Ovary (tissue), 1 donor: ENCODE measurements around the gene MYCL.

Source experiments
- EP300 ChIP-seq: sonication (generic); formaldehyde crosslinking; IDR thresholded peaks from one replicate; pipeline ENCODE4 v1.6.1; 2017; ENCODE audit warnings: antibody characterized with exemption
- POLR2A ChIP-seq: fragments of 450-650 bp; IDR thresholded peaks from one replicate; pipeline ENCODE4 v1.6.1; 2017; ENCODE audit warnings: antibody characterized with exemption, mild to moderate bottlenecking, moderate library complexity

DNA sequence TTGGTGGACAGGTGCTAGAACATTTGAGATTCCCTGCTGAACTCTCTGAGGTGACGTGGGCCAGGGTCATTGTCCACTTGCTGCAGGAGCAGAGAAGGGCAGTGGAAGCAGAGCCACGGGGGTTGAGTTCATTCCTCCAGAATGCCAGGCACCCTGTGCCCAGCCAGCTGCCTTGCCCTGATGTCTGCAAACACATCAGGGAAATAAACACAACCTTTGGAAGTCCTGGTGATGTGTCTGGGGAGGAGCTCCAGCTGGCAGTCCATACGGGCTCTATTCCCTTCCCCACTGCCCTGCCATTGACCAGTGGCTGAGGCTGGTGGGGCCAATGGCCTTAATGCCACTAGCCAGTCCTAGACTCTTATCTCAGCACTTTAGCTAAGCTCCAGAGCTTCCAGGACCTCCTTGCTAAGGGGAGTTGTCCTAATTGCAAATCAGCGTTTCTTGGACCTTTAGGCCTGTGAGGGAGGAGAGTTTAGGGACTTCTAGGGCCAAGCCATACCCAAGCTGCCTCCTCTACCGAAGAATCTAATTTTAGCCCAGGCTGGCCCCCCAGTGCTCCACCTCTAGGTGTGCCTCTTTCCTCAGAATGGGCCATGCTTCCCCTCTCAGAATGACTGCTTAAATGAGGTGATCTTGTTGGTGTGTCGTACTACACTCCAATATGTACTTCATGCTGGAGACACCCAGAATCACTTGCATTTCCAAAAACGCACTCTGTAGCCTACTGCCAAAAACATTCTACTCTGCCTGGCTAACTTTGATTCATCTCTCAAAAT, 27.3 kb upstream of the MYCL start:
- TF ChIP-seq POLR2A (no peak), EP300 (no peak)
